CD4-positive, CD25-positive, alpha-beta regulatory T cell (primary cell): ENCODE data around the gene SNX3. TPM values are rescaled to one million over a fixed set of nuclear protein-coding genes. Genes with fewer than 3 reads are reported as not detected.

Experiments used
- ATAC-seq, 2 donors: fragments of 150-1000 bp; cut with Tn5 transposase; one replicate each; pipeline ENCODE4 v1.10.0; 2021; ENCODE audit warnings: low read depth in 2 of 2, moderate number of reproducible peaks in 2 of 2, moderate library complexity in 1 of 2
- DNase-seq, 3 donors: peaks; one replicate each; pipeline versions ENCODE4 v3.0.0 to v3.0.0-alpha.2; 2012 to 2022; ENCODE audit warnings: mixed read lengths in 1 of 3
- H3K27ac ChIP-seq: one replicate; pipeline ENCODE4 v1.7.0; 2013; ENCODE audit warnings: mild to moderate bottlenecking, low read length; ENCODE audit not compliant: insufficient read depth, poor library complexity, severe bottlenecking
- H3K27me3 ChIP-seq: one replicate; pipeline ENCODE4 v1.7.0; 2013; ENCODE audit warnings: low read length; ENCODE audit not compliant: control insufficient read depth, insufficient read depth
- H3K36me3 ChIP-seq: one replicate; pipeline ENCODE4 v1.7.0; 2013; ENCODE audit warnings: mild to moderate bottlenecking, low read length, moderate library complexity; ENCODE audit not compliant: control insufficient read depth, insufficient read depth
- H3K4me1 ChIP-seq: 2 replicates; pipeline ENCODE4 v1.7.0; 2013; ENCODE audit warnings: mild to moderate bottlenecking, low read length; ENCODE audit not compliant: insufficient read depth, control insufficient read depth, poor library complexity, severe bottlenecking
- H3K4me3 ChIP-seq: one replicate; pipeline ENCODE4 v1.7.0; 2013; ENCODE audit warnings: low read depth, mild to moderate bottlenecking, low read length, moderate library complexity
- H3K9me3 ChIP-seq, 2 experiments: 1 replicate in 1 of 2; 2 replicates in 1 of 2; pipeline ENCODE4 v1.7.0; 2013; ENCODE audit warnings: low read length in 2 of 2, mild to moderate bottlenecking in 1 of 2, moderate library complexity in 1 of 2; ENCODE audit not compliant: control insufficient read depth in 2 of 2
- H3K27ac Mint-ChIP-seq, 3 donors: one replicate each; pipeline ENCODE4 v1.8.0; 2020 to 2022; ENCODE audit warnings: mild to moderate bottlenecking in 3 of 3, mixed read lengths in 3 of 3, moderate library complexity in 2 of 3
- H3K27me3 Mint-ChIP-seq: one replicate; pipeline ENCODE4 v1.8.0; 2022; ENCODE audit warnings: mild to moderate bottlenecking, mixed read lengths
- H3K36me3 Mint-ChIP-seq: one replicate; pipeline ENCODE4 v1.8.0; 2020; ENCODE audit warnings: mixed read lengths
- H3K4me1 Mint-ChIP-seq, 4 donors: one replicate each; pipeline ENCODE4 v1.8.0; 2020 to 2022; ENCODE audit warnings: mixed read lengths in 4 of 4, mild to moderate bottlenecking in 1 of 4
- H3K4me3 Mint-ChIP-seq, 4 donors: one replicate each; pipeline ENCODE4 v1.8.0; 2020 to 2022; ENCODE audit warnings: mild to moderate bottlenecking in 4 of 4, mixed read lengths in 4 of 4, moderate library complexity in 3 of 4
- H3K9me3 Mint-ChIP-seq, 7 donors: one replicate each; pipeline ENCODE4 v1.8.0; 2020 to 2022; ENCODE audit warnings: mixed read lengths in 7 of 7, mild to moderate bottlenecking in 3 of 7, moderate library complexity in 2 of 7
- polyA plus RNA-seq, 4 donors: library from polyadenylated mRNA; unstranded; fragments of 300-500 nt; fragmentation: Illumina TruSeq; gene quantifications; one replicate each; pipeline ENCODE4 v1.2.3, GENCODE V29; 2021
- total RNA-seq: library from RNA; stranded (reverse); gene quantifications from one replicate; pipeline ENCODE4 v1.2.3, GENCODE V29; 2022

The SNX3 gene
- total and polyA plus RNA-seq, 5 donors from 2014 or later: 60.7 to 226 (median 195) TPM

DNA sequence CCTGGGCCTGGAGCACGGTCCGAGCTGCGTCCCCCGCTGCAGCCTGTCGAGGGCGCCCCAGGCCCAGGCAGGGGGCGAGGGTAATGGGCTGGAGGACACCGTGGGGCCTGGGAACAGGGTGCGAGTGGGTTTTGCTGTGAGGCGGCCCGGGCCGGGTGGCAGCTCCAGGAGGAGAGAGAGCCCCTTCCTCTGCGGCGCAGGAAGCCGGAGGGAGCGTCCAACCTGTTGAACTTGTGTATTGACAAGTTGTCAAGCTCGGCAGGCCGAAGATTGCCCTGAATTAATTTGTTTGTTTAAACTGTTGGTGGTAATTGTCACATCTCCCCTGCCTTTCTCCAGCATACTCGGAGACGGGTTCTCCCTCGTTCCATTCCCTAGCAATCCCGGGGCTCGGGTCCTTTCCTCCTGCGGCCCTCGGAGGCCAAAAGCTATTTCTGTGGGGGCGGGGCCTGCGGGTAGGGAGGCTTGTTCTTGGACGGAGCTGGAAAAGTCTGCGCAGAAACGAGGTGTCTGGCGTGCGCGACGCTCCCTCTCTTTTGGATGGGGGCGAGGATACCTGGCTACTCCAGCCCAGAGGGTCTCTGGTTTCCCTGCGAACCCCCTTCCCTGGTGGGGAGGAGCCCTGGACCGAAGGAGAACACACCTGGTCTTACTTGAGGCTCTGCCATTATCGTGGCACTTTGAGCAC, 85.1 kb downstream of the SNX3 start:
- DNase-seq (no peak), ATAC-seq (no peak)
- Mint-ChIP-seq H3K4me3 (peak overlapping the region in 3 of 4 donors; percentile 15 to 72 (median 33)), H3K36me3 (no peaks in the 10 kb centered on the region), H3K27me3 (peaks cover 95% of the 10 kb centered on the region), H3K27ac (no peak overlapping the region), H3K9me3 (peaks cover 0 to 3% (median 0%) of the 10 kb centered on the region in 7 donors), H3K4me1 (peaks cover 0 to 31% (median 10%) of the 10 kb centered on the region in 4 donors)
- H3K27ac ChIP-seq: no peak overlapping the region
- no peaks in the 10 kb centered on the region for H3K9me3 ChIP-seq
- H3K27me3 ChIP-seq: peaks cover 61% of the 10 kb centered on the region
- H3K4me1 ChIP-seq: peaks cover 20% of the 10 kb centered on the region
- H3K36me3 ChIP-seq: no peaks in the 10 kb centered on the region
- H3K4me3 ChIP-seq: no peak overlapping the region

DNA sequence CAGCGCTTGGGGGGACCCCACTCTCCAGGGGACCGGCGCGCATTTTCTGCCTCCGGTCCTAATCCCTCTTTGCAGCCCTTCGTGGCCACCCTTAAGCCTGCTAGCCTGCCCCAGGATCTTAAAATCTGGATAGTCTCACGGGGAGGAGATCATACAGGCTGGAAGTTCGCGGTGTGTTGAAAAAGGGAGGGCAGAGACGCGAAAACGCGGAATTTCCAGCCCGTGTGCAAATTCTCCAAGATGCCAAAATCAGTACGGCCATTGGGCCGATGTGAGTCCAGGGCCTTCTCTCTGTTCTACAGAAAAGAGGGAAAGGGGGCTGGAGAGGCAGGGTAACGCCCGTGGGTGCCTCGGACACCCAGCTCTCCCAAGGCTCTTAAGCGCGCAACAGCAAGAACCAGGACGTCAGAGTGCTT, 85.7 kb downstream of the SNX3 start:
- peaks cover 0 to 35% (median 11%) of the 10 kb centered on the region in 4 donors for H3K4me1 Mint-ChIP-seq
- Histone ChIP-seq H3K36me3 (no peaks in the 10 kb centered on the region), H3K9me3 (no peaks in the 10 kb centered on the region), H3K4me3 (no peak overlapping the region), H3K27ac (no peak overlapping the region), H3K27me3 (peaks cover 60% of the 10 kb centered on the region), H3K4me1 (peaks cover 25% of the 10 kb centered on the region)
- H3K9me3 Mint-ChIP-seq: peaks cover 0 to 3% (median 0%) of the 10 kb centered on the region in 7 donors
- H3K27me3 Mint-ChIP-seq: peaks cover 95% of the 10 kb centered on the region
- no peak overlapping the region for H3K27ac Mint-ChIP-seq
- ATAC-seq (no peak), DNase-seq (no peak)
- H3K4me3 Mint-ChIP-seq: peak overlapping the region in 3 of 4 donors; percentile 8 to 62 (median 51)
- H3K36me3 Mint-ChIP-seq: no peaks in the 10 kb centered on the region

- Mint-ChIP-seq H3K9me3 (peaks cover 0 to 3% (median 0%) of the 10 kb centered on the region in 7 donors), H3K4me1 (peaks cover 0 to 40% (median 11%) of the 10 kb centered on the region in 4 donors), H3K36me3 (no peaks in the 10 kb centered on the region), H3K4me3 (peak overlapping the region in 1 of 4 donors; percentile 51), H3K27ac (no peak overlapping the region), H3K27me3 (peaks cover 96% of the 10 kb centered on the region)
- no peak for ATAC-seq
- Histone ChIP-seq H3K9me3 (no peaks in the 10 kb centered on the region), H3K36me3 (no peaks in the 10 kb centered on the region), H3K27ac (no peak overlapping the region), H3K4me1 (peaks cover 30% of the 10 kb centered on the region), H3K27me3 (peaks cover 59% of the 10 kb centered on the region), H3K4me3 (no peak overlapping the region)
- DNase-seq: peak in 1 of 3 donors; percentile 54
These were observed 86.3 kb downstream of the SNX3 start for GRCh38 chr6:108174371-108175175.

GRCh38 chr6:108171918-108172516, 88.8 kb downstream of the SNX3 start:
- DNase-seq: no peak
- Mint-ChIP-seq H3K36me3 (no peaks in the 10 kb centered on the region), H3K4me3 (no peak overlapping the region), H3K27ac (no peak overlapping the region), H3K27me3 (peaks cover 94% of the 10 kb centered on the region), H3K4me1 (peaks cover 0 to 58% (median 12%) of the 10 kb centered on the region in 4 donors), H3K9me3 (peaks cover 0 to 2% (median 0%) of the 10 kb centered on the region in 7 donors)
- peaks cover 46% of the 10 kb centered on the region for H3K27me3 ChIP-seq
- H3K4me3 ChIP-seq: no peak overlapping the region
- no peak overlapping the region for H3K27ac ChIP-seq
- no peaks in the 10 kb centered on the region for H3K9me3 ChIP-seq
- no peaks in the 10 kb centered on the region for H3K36me3 ChIP-seq
- H3K4me1 ChIP-seq: peaks cover 56% of the 10 kb centered on the region
- ATAC-seq: no peak

GRCh38 chr6:108171291-108171917, 89.4 kb downstream of the SNX3 start:
- no peaks in the 10 kb centered on the region for H3K36me3 ChIP-seq
- DNase-seq (no peak), ATAC-seq (no peak)
- H3K36me3 Mint-ChIP-seq: no peaks in the 10 kb centered on the region
- H3K4me3 Mint-ChIP-seq: peak overlapping the region in 3 of 4 donors; percentile 5 to 84 (median 56)
- no peak overlapping the region for H3K4me3 ChIP-seq
- H3K27ac Mint-ChIP-seq: no peak overlapping the region
- H3K9me3 ChIP-seq: no peaks in the 10 kb centered on the region
- H3K9me3 Mint-ChIP-seq: peaks cover 0 to 2% (median 0%) of the 10 kb centered on the region in 7 donors
- H3K27me3 ChIP-seq: peaks cover 44% of the 10 kb centered on the region
- peaks cover 94% of the 10 kb centered on the region for H3K27me3 Mint-ChIP-seq
- no peak overlapping the region for H3K27ac ChIP-seq
- H3K4me1 Mint-ChIP-seq: peaks cover 0 to 60% (median 12%) of the 10 kb centered on the region in 4 donors
- H3K4me1 ChIP-seq: peaks cover 61% of the 10 kb centered on the region

DNA sequence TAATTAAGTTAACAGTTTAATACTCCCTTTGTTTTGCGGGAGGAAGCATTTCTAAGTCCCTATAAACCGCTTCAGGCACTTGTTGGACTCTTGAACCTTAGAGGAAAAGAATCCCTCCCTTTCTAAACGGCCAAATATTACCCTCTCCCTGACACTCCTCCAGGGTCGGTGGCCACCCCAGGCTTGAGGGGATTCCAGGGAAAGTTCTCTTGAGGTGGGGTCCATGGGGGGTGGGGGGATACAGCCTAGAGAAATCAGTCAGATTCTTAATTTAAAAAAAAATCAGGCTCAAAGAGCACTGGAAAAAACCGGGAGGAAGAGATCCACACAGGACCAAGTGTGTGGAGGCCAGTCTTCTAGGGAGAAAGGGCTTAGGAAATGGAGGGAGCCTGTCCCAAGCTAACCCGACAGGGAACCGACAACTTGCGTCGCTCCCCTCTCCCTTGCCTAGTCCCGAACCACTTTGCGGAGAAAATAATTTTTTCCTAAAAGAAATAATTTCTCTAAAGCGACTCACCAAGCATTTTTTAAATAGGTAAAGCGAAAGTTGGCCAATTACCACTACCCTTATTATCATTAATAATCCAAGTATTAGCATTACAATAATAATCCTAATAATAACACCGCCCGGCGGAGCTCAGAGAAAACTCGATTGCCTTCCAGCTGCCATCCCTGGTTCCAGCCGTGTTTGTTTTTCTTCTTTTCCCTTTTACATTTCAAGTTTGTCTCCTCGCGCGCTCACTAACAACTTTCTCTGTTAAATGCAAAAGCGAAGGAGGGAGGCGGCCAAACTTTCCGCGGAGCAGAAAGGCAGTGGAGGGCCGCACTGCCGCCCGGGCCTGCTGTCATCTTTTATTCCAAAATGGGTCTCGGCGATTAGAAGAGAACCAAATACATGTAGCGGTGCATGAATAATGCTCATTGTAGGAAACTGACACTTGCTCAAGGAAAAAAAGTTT, 90.2 kb downstream of the SNX3 start:
- H3K9me3 Mint-ChIP-seq: peaks cover 0 to 2% (median 0%) of the 10 kb centered on the region in 7 donors
- peaks cover 94% of the 10 kb centered on the region for H3K27me3 Mint-ChIP-seq
- ATAC-seq (no peak), DNase-seq (no peak)
- H3K36me3 ChIP-seq: no peaks in the 10 kb centered on the region
- peaks cover 0 to 60% (median 13%) of the 10 kb centered on the region in 4 donors for H3K4me1 Mint-ChIP-seq
- H3K4me1 ChIP-seq: peaks cover 61% of the 10 kb centered on the region
- no peak overlapping the region for H3K4me3 ChIP-seq
- peaks cover 50% of the 10 kb centered on the region for H3K27me3 ChIP-seq
- no peak overlapping the region for H3K27ac Mint-ChIP-seq
- H3K36me3 Mint-ChIP-seq: no peaks in the 10 kb centered on the region
- peak overlapping the region in 2 of 4 donors; percentile 5 to 8 for H3K4me3 Mint-ChIP-seq
- H3K9me3 ChIP-seq: no peaks in the 10 kb centered on the region
- H3K27ac ChIP-seq: no peak overlapping the region
